GM18870 (cell line): Measurements from ENCODE around the gene FCN1.

Experiments used
- ATAC-seq: cut with Tn5 transposase; IDR thresholded peaks from one replicate; pipeline ENCODE4 v1.9.1; 2021; ENCODE audit warnings: moderate library complexity; ENCODE audit not compliant: unreplicated experiment

The FCN1 gene

DNA sequence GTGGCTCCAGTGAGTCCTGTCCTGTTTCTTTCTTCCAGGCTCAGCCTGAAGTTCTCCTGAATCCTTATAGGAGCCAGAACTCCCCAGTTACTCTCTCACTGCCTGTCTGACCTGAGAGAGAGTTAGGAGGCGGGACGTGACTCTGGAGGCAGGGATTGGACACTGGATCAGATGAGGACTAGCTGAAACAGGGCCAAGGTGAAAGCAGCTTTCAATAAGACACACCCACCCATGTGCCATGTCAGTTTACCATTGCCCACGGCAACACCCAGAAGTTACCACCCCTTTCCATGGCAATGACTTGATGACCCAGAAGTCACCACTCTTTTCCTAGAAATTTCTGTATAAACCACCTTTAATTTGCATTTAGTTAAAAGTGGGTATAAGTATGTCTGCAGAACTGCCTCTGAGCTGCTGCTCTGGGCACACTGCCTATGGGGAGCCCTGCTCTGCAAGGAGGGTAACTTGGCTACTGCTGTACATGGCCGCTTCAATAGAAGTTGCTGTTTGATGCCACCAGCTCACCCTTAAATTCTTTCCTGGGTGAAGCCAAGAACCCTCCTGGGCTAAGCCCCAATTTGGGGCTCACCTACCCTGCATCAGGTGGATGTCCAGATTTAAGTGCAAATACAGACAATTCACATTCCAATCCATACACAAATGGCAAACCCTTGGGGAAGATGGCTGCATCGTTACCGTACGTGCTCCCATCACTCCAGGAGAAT lies 23.4 kb downstream of the FCN1 start:
- ATAC-seq = no peak

DNA sequence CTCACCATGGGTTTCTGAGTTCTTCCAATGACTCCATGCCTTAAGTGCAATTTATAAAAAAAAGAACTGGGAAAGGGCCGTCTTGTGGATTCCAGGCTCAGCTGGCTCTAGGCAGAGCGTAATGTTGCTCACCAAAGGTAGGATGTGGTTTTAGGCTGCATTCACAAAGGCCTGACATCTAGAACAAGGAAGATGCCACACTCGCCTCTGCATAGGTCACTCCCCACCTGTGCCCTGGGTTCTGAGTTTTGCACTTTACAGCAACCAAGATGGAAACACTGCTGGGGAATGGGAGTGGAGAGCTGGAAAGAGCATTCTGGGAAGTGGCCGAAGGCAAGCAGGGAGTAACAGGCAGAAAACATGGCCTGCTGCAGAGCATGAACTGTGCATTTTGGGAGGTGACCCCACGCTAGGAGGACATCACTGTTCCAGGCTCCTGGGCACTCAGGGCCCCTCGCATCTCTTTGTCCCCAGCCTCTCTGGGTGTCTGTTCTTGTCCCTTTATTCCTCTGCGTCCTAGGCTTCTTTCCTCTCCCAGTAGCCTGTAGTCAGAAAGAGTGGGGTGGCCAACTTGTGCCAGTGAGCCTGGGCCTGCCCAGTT lies 24.8 kb downstream of the FCN1 start:
- no peak for ATAC-seq

DNA sequence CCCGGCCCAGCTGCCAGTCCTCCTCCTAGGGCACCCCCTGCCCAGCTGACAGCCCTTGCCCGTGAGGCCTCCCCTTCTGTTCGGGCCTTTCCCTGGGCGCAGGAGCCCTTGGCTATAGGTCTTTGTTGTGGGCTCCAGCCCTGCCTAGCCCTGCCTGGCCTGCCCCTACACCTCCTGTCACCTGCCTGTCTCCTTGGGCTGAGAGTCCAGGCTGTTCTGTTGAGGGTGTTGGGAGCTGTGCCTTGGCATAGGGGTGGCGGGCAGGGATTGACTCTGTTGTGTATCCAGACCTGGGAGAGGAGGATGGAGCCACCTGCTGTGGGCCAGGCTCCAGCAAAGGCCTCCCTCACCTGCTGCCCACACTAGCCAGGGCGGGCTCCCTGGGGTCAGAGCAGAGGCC lies 25.5 kb downstream of the FCN1 start:
- no peak for ATAC-seq

DNA sequence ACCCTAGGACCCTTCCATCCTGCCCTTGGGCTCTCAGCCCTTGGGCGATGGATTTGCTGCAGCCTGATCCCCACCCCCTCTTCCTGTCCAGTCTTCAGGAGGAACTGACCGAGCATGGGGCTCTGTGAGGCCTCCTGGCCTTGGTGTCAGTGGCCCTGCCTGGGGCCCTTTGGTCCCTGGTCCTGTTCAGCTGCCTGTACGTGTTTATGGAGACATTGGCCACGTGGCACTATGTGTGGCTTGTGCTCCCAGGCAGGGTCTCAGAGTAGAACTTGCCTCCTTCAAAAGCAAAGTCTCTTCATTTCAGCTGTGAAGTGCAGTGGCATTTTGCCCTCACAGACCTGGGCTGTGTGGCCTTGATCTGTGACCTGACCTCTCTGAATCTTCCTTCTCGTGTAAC lies 26.0 kb downstream of the FCN1 start:
- no peak for ATAC-seq

DNA sequence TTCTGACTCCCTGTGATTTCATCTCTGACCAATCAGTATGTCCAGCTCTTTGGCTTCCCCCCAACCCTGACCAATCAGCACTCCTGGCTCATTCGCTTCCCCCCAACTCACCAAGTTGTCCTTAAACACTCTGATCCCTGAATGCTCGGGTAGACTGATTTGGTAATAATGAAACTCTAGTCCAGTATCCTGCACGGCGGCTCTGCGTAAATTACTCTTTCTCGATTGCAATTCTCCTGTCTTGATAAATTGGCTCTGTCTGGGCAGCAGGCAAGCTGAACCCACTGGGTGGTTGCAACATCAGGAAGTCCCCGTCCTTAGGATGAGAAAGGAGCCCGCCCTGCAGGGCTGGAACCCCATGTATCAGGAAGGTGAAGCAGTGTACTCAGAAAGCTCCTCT lies 26.7 kb downstream of the FCN1 start:
- ATAC-seq = no peak

DNA sequence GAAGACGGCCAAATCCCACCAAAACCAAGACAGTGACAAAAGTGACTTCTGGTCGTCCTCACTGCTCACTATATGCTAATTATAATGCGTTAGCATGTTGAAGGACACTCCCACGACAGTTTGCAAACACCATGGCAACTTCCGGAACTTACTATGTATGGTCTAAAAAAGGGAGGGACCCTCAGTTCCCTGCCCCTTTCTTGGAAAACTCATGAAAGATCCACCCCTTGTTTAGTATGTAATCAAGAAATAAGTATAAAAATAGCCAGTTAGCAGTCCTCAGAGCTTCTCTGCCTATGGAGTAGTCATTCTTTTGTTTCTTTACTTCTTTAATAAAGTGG lies 27.6 kb downstream of the FCN1 start:
- no peak for ATAC-seq

GRCh38 chr9:134889386-134890154 lies 28.1 kb downstream of the FCN1 start:
- no peak for ATAC-seq

DNA sequence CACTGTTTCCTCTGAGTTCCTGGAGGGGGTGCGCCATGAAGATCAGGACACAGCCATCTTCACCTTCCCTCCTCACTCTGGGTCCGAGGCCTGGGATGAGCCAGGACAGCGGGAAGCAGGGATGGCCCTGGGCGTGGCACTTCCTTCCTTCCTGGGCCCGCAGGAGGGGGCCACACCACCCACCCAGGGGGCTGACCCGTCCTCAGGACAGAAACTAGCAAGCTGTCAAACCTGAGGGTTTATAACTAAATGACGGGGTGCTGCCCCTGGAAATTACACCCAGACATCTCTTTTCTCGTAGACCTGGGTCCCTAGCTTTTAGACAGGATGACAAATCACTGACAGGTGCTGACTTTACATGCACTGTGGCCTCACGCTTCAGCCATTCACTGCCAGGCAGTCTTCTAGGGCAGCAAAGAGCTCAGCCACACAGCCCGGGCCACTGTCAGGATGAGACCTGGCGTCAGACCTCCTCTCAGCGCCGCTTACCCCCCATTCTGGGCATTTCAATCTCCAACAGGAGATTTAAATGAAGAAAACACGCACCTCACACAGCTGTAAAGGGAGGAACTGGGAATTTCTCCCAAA lies 29.0 kb downstream of the FCN1 start:
- no peak for ATAC-seq

GRCh38 chr9:134887686-134888602 lies 29.8 kb downstream of the FCN1 start:
- ATAC-seq = no peak

GRCh38 chr9:134887219-134887618 lies 30.5 kb downstream of the FCN1 start:
- no peak for ATAC-seq

GRCh38 chr9:134886413-134886913 lies 31.2 kb downstream of the FCN1 start:
- no peak for ATAC-seq

DNA sequence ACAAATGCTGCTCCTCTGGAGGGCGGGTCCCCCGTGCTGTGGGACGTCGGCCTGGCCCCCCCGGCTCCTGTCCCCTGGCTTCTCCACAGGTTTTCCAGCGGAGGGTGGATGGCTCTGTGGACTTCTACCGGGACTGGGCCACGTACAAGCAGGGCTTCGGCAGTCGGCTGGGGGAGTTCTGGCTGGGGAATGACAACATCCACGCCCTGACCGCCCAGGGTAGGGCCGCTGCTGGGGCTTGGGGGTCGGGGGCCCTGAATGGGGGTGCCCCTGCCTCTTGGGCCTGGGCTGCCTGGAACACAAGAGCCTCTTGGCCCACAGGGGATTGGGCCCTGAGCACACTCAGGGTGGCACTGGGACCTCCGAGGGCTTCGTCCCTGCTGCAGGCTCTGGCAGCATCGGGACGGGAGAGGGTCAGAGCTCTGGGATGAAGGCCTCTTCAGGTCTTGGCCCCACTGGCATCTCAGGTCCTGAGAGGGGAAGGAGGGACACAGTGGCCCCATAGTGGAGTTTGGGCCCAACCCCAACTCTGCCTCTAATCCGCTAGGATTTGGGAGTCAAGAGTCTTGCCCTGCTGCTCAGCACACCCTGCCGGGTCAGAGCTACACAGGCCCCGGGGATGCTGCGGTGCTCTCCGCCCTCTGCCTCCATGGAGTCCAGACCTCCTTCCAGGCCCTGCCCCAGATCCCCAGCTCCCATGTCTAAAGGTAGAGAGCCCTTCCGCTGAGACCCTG lies 31.9 kb downstream of the FCN1 start:
- ATAC-seq = no peak

- no peak for ATAC-seq
These were observed 32.6 kb downstream of the FCN1 start for GRCh38 chr9:134885001-134885678.

- no peak for ATAC-seq
These were observed 33.2 kb downstream of the FCN1 start for GRCh38 chr9:134884492-134884891.

DNA sequence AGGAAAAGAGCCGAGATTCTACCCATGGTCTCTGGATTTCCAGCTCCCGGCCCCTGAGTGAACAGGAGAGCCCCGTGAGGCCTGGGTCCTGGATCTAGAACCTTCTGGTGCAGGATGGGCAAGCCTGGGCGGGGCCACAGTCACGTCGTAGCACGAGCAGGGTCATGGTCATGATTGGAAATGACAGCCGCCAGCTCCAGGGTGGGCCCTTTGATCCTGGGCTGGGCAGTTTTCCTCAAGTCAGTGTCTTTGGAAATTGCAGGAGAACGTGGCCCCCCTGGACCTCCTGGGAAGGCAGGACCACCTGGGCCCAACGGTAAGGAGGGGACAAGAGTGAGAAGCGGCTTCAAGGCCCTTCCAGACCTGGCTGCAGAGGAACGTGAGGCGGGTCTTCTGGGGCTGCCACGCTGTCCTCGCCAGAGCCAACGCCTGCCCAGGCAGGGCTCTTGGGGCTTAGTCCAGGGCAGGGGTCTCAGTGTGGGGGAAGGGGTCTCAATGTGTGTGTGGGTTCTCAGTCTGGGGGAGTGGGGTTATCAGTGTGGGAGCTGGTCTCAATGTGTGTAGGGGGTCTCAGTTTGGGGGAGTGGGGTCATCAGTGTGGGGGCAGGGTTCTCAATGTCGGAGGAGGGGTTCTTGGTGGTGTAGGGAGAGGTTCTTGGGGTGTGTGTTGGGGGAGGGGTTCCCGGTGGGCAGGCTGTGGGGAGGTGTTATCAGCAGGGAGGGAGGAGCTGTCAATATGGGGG lies 34.5 kb downstream of the FCN1 start:
- no peak for ATAC-seq

GRCh38 chr9:134882204-134882785 lies 35.4 kb downstream of the FCN1 start:
- ATAC-seq = no peak

DNA sequence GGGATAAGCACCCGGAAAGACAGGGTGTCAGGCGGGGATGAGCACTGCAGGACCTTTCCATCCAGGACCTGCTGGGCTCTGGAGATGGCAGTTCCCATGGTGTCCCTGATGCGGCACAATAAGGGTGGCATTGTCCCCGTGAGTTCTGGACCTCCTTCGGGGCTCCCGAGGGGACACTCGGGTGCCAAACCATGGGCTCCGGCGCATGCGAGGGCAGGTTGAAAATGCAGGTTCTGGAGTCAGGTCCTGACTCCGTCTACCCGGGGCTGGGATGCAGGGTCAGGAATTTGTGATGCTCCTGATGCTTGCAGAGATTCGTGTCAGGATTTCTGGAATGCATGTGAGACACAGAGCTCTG lies 36.4 kb downstream of the FCN1 start:
- ATAC-seq = no peak
